PC-3 (cell line): ENCODE results near the gene PRSS56. TPM values are rescaled to one million over a fixed set of nuclear protein-coding genes. Genes with fewer than 3 reads are reported as not detected.

ENCODE experiments used
- ATAC-seq: fragments of 200-7000 bp; cut with Tn5 transposase; 2 replicates; pipeline ENCODE4 v1.9.1; 2020; ENCODE audit warnings: mild to moderate bottlenecking, moderate library complexity
- BruUV-seq: library from RNA; stranded (reverse); fragments of 400-500 nt; replicated peaks from 2 replicates; lab custom pipeline; 2021; lab: Mats Ljungman, UMichigan
- CTCF ChIA-PET: fragments of 300-600 bp; sonication (Branson Sonifier 250); formaldehyde crosslinking; loops from one replicate; lab custom pipeline; 2022; ENCODE audit warnings: antibody characterized with exemption; lab: Charles Lee
- POLR2A ChIA-PET: fragments of 300-600 bp; sonication (Branson Sonifier 250); formaldehyde crosslinking; loops from one replicate; lab custom pipeline; 2022; ENCODE audit warnings: antibody characterized with exemption; ENCODE audit not compliant: unreplicated experiment; lab: Charles Lee
- DNase-seq: peaks from one replicate; pipeline ENCODE4 v3.0.0-alpha.2; 2015
- H2AFZ ChIP-seq: fragments of 300-600 bp; sonication (generic); 2 replicates; pipeline ENCODE4 v1.6.0; 2016; ENCODE audit warnings: antibody characterized with exemption, low read length
- H3F3A ChIP-seq: fragments of 300-600 bp; sonication (generic); one replicate; pipeline ENCODE4 v1.6.0; 2017; ENCODE audit warnings: antibody characterized with exemption, low read length, control low read depth, mild to moderate bottlenecking; ENCODE audit not compliant: unreplicated experiment
- H3K27ac ChIP-seq: fragments of 300-600 bp; sonication (generic); 2 replicates; pipeline ENCODE4 v1.5.1; 2016; ENCODE audit warnings: mild to moderate bottlenecking, low read length
- H3K27me3 ChIP-seq: fragments of 300-600 bp; sonication (generic); 2 replicates; pipeline ENCODE4 v1.6.1; 2016; ENCODE audit warnings: low read length, mixed read lengths
- H3K36me3 ChIP-seq: fragments of 300-600 bp; sonication (generic); 2 replicates; pipeline ENCODE4 v1.6.1; 2016; ENCODE audit warnings: low read depth, mixed run types, low read length, mixed read lengths
- H3K4me1 ChIP-seq: fragments of 300-600 bp; sonication (generic); 2 replicates; pipeline ENCODE4 v1.5.1; 2016; ENCODE audit warnings: low read length; ENCODE audit not compliant: insufficient read depth
- H3K4me2 ChIP-seq: fragments of 300-600 bp; sonication (generic); 2 replicates; pipeline ENCODE4 v1.6.0; 2016; ENCODE audit warnings: low read length
- H3K4me3 ChIP-seq: fragments of 300-600 bp; sonication (generic); 2 replicates; pipeline ENCODE4 v1.5.1; 2016; ENCODE audit warnings: mild to moderate bottlenecking, low read length, mixed read lengths
- H3K79me2 ChIP-seq: fragments of 300-600 bp; sonication (generic); 2 replicates; pipeline ENCODE4 v1.6.1; 2017; ENCODE audit warnings: low read length, mixed read lengths
- H3K9ac ChIP-seq: fragments of 300-600 bp; sonication (generic); 2 replicates; pipeline ENCODE4 v1.6.0; 2016; ENCODE audit warnings: mild to moderate bottlenecking, low read length
- H3K9me2 ChIP-seq: fragments of 300-600 bp; sonication (generic); replicated peaks from 2 replicates; pipeline ENCODE4 v1.6.1; 2016; ENCODE audit warnings: mixed run types, low read length, mixed read lengths
- H3K9me3 ChIP-seq: fragments of 300-600 bp; sonication (generic); 2 replicates; pipeline ENCODE4 v1.6.1; 2016; ENCODE audit warnings: low read length, mixed read lengths
- H4K20me1 ChIP-seq: fragments of 300-600 bp; sonication (generic); 2 replicates; pipeline ENCODE4 v1.6.1; 2016; ENCODE audit warnings: low read length, mixed read lengths
- CTCF ChIP-seq: fragments of 300-600 bp; sonication (generic); conservative IDR thresholded peaks from 2 replicates; pipeline ENCODE4 v1.5.1; 2017; ENCODE audit warnings: antibody characterized with exemption, low read depth, mild to moderate bottlenecking, low read length
- EZH2 ChIP-seq: fragments of 300-600 bp; sonication (generic); IDR thresholded peaks from one replicate; pipeline ENCODE4 v1.6.1; 2017; ENCODE audit warnings: antibody characterized with exemption, mild to moderate bottlenecking, low read length; ENCODE audit not compliant: unreplicated experiment
- EZH2phosphoT487 ChIP-seq: fragments of 300-600 bp; sonication (generic); IDR thresholded peaks from 2 replicates; pipeline ENCODE4 v1.6.1; 2018; ENCODE audit warnings: mild to moderate bottlenecking, antibody characterized with exemption, low read length, borderline replicate concordance
- intact Hi-C: fragments of 100-400 bp; cut with micrococcal nuclease; formaldehyde crosslinking; loops from 2 replicates; pipeline ENCODE4 v1.9.0; 2023
- total RNA-seq: library from RNA; depleted of rRNA; stranded (reverse); fragments of >200 nt; gene quantifications from 2 replicates; pipeline ENCODE4 v1.2.3, GENCODE V29; 2014

The PRSS56 gene
- total RNA-seq, 1 experiment from 2014 or later: not detected

DNA sequence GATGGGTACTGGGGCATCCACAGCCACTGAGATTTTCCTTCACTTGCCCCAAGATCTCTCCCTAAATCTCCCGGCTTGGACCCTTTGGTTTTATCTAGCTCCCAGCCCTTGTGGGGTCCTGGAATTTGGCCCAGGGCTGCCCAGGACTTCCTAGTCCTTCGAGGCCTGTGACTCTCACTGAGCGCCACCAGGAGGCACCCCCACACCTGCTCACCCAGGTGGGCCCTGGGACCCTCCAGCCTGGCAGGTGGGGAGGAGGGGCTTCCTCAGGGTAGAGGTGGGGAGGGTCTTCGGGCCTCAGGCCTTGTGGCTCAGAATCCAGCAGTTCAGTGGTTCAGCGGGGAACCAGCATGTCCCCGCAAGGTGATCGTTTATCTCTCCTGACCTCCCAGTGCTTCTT, 11.9 kb upstream of the PRSS56 start:
- no peak overlapping the region for H3K27ac ChIP-seq
- H3K4me3 ChIP-seq: no peak overlapping the region
- no peak for TF ChIP-seq EZH2phosphoT487
- no peak; the same call in 1 of the 2 replicates for TF ChIP-seq CTCF
- TF ChIP-seq EZH2: no peak
- intact Hi-C loops: no loop called here
- H3K4me2 ChIP-seq: no peak overlapping the region
- H3K9me3 ChIP-seq: no peaks in the 10 kb centered on the region
- H3K79me2 ChIP-seq: no peaks in the 10 kb centered on the region
- BruUV-seq: no TSS peak
- DNase-seq: no peak
- ChIA-PET POLR2A (no interaction called here), CTCF (no interaction called here)
- no peaks in the 10 kb centered on the region for H3F3A ChIP-seq
- H3K27me3 ChIP-seq: peaks cover 20% of the 10 kb centered on the region
- no peaks in the 10 kb centered on the region for H3K9me2 ChIP-seq
- H4K20me1 ChIP-seq: no peaks in the 10 kb centered on the region
- no peak overlapping the region for H3K9ac ChIP-seq
- H3K36me3 ChIP-seq: no peaks in the 10 kb centered on the region
- no peak overlapping the region for H2AFZ ChIP-seq
- ATAC-seq: no peak
- no peaks in the 10 kb centered on the region for H3K4me1 ChIP-seq

GRCh38 chr2:232511336-232511890, 8.8 kb upstream of the PRSS56 start:
- no TSS peak for BruUV-seq
- no peaks in the 10 kb centered on the region for H3K9me3 ChIP-seq
- ChIA-PET POLR2A (no interaction called here), CTCF (no interaction called here)
- H3K4me1 ChIP-seq: no peaks in the 10 kb centered on the region
- no peaks in the 10 kb centered on the region for H3K27me3 ChIP-seq
- intact Hi-C loops: no loop called here
- no peak for ATAC-seq
- H3K9me2 ChIP-seq: no peaks in the 10 kb centered on the region
- no peaks in the 10 kb centered on the region for H3K36me3 ChIP-seq
- no peak for TF ChIP-seq EZH2
- TF ChIP-seq EZH2phosphoT487: no peak
- no peak for TF ChIP-seq CTCF
- no peaks in the 10 kb centered on the region for H3K79me2 ChIP-seq
- H2AFZ ChIP-seq: no peak overlapping the region
- no peaks in the 10 kb centered on the region for H4K20me1 ChIP-seq
- H3F3A ChIP-seq: no peaks in the 10 kb centered on the region
- no peak overlapping the region for H3K4me3 ChIP-seq
- DNase-seq: no peak
- H3K9ac ChIP-seq: no peak overlapping the region
- H3K27ac ChIP-seq: no peak overlapping the region
- H3K4me2 ChIP-seq: no peak overlapping the region

DNA sequence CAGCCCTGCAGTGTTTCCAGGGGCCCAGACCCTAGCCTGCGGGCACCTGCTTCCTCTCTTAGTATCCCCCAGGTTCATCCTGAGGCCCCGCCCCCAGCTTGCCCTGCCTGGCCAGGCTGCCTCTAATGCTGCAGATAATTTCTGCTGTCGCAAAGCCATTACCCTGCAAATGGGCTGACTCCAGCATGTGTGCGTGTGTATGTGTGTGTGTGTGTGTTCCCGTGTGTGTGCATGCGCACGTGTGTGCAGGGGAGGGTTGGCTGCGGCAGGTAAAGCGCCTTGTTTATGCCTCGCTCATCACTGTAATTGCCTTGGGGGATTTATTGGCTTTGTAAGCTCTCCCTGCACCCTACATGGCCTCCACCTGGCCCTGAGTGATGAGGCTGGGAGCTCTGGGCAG, 7.6 kb upstream of the PRSS56 start:
- ATAC-seq (no peak), DNase-seq (no peak)
- TF ChIP-seq EZH2phosphoT487 (no peak), EZH2 (no peak), CTCF (no peak)
- H3K79me2 ChIP-seq: no peaks in the 10 kb centered on the region
- H4K20me1 ChIP-seq: no peaks in the 10 kb centered on the region
- ChIA-PET POLR2A (no interaction called here), CTCF (no interaction called here)
- no peak overlapping the region for H3K4me2 ChIP-seq
- no peaks in the 10 kb centered on the region for H3F3A ChIP-seq
- no peaks in the 10 kb centered on the region for H3K36me3 ChIP-seq
- no peak overlapping the region for H2AFZ ChIP-seq
- no peak overlapping the region for H3K9ac ChIP-seq
- H3K9me2 ChIP-seq: no peaks in the 10 kb centered on the region
- intact Hi-C loops: no loop called here
- BruUV-seq: no TSS peak
- no peaks in the 10 kb centered on the region for H3K27me3 ChIP-seq
- no peaks in the 10 kb centered on the region for H3K4me1 ChIP-seq
- H3K9me3 ChIP-seq: no peaks in the 10 kb centered on the region
- H3K4me3 ChIP-seq: no peak overlapping the region
- no peak overlapping the region for H3K27ac ChIP-seq
